Naive B cell (primary cell): ENCODE data around the gene GMPR. TPM values are rescaled to one million over a fixed set of nuclear protein-coding genes. Genes with fewer than 3 reads are reported as not detected.

Experiments used
- ATAC-seq, 2 donors: fragments of 150-1000 bp; cut with Tn5 transposase; 2 replicates each; pipeline ENCODE4 v1.10.0; 2021; ENCODE audit warnings: low read depth in 2 of 2, mild to moderate bottlenecking in 2 of 2, moderate library complexity in 2 of 2
- DNase-seq: peaks from one replicate; pipeline ENCODE4 v3.0.0; 2022
- H3K27ac Mint-ChIP-seq, 6 donors: one replicate each; pipeline ENCODE4 v1.8.0; 2020 to 2022; ENCODE audit warnings: mild to moderate bottlenecking in 6 of 6, mixed read lengths in 6 of 6, moderate library complexity in 5 of 6, inconsistent platforms in 2 of 6
- H3K27me3 Mint-ChIP-seq, 3 donors: one replicate each; pipeline ENCODE4 v1.8.0; 2021 to 2022; ENCODE audit warnings: mixed read lengths in 3 of 3, mild to moderate bottlenecking in 1 of 3
- H3K36me3 Mint-ChIP-seq, 2 donors: one replicate each; pipeline ENCODE4 v1.8.0; 2020 to 2022; ENCODE audit warnings: mixed read lengths in 2 of 2, inconsistent platforms in 1 of 2, mild to moderate bottlenecking in 1 of 2
- H3K4me1 Mint-ChIP-seq, 3 donors: one replicate each; pipeline ENCODE4 v1.8.0; 2020 to 2022; ENCODE audit warnings: mixed read lengths in 3 of 3, inconsistent platforms in 1 of 3, mild to moderate bottlenecking in 1 of 3, moderate library complexity in 1 of 3
- H3K4me3 Mint-ChIP-seq, 8 donors: one replicate each; pipeline ENCODE4 v1.8.0; 2020 to 2022; ENCODE audit warnings: mild to moderate bottlenecking in 8 of 8, mixed read lengths in 8 of 8, moderate library complexity in 8 of 8, inconsistent platforms in 2 of 8
- H3K9me3 Mint-ChIP-seq, 7 donors: one replicate each; pipeline ENCODE4 v1.8.0; 2020 to 2022; ENCODE audit warnings: mixed read lengths in 7 of 7, mild to moderate bottlenecking in 5 of 7, inconsistent platforms in 2 of 7, moderate library complexity in 1 of 7
- polyA plus RNA-seq, 6 donors: library from polyadenylated mRNA; unstranded; fragments of 300-500 nt; fragmentation: Illumina TruSeq; gene quantifications; one replicate each; pipeline ENCODE4 v1.2.3, GENCODE V29; 2021; ENCODE audit warnings: low read depth in 6 of 6

The GMPR gene
- polyA plus RNA-seq, 6 donors from 2014 or later = 0.88 to 5.2 (median 1.1) TPM; not detected in 1

DNA sequence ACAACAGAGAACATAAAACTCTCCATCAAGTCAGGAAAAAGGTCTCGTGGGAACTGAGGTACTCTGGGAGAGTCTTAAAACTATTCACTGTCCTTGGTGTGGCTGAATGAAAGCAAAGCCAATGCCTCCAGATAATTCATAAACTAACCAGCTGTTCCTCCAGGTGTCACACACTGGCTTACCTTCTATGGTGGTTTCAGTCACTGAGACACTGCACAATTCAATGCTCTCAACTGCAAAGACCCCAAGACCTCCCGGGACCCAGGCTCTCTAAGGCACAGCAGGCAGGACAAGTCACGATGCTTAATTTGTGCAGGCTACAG is 100.8 kb downstream of the GMPR start:
- Mint-ChIP-seq H3K27ac (no peak overlapping the region), H3K4me1 (no peaks in the 10 kb centered on the region), H3K9me3 (no peaks in the 10 kb centered on the region), H3K4me3 (no peak overlapping the region), H3K27me3 (peaks cover 0 to 6% (median 0%) of the 10 kb centered on the region in 3 donors), H3K36me3 (no peaks in the 10 kb centered on the region)
- no peak for ATAC-seq
- DNase-seq = no peak

GRCh38 chr6:16343593-16343992 is 105.2 kb downstream of the GMPR start:
- H3K36me3 Mint-ChIP-seq = no peaks in the 10 kb centered on the region
- DNase-seq (no peak), ATAC-seq (no peak)
- no peaks in the 10 kb centered on the region for H3K9me3 Mint-ChIP-seq
- H3K27ac Mint-ChIP-seq = no peak overlapping the region
- H3K27me3 Mint-ChIP-seq = peaks cover 0 to 6% (median 0%) of the 10 kb centered on the region in 3 donors
- H3K4me3 Mint-ChIP-seq = no peak overlapping the region
- no peaks in the 10 kb centered on the region for H3K4me1 Mint-ChIP-seq

DNA sequence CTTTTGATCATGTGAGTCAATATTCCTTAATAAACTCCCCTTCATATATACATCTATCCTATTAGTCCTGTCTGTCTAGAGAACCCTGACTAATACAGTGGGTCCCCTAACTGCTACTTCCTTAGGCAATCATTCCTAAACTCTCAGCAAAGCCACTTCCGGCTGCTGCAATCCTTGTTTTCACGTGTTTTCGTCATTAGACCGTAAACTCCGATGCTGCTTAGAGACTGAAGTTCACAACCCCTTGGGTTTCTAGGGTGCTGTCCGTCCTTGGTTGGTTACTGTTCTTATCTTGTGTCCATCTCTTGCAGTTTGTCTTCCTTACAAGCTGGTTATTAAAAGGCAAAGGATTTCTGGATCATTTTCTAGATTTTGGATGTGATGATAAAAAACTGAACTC is 106.4 kb downstream of the GMPR start:
- ATAC-seq = no peak
- Mint-ChIP-seq H3K9me3 (no peaks in the 10 kb centered on the region), H3K27me3 (peaks cover 0 to 6% (median 0%) of the 10 kb centered on the region in 3 donors), H3K36me3 (no peaks in the 10 kb centered on the region), H3K4me3 (no peak overlapping the region), H3K4me1 (no peaks in the 10 kb centered on the region), H3K27ac (no peak overlapping the region)
- DNase-seq = no peak

Other genes starting within 250 kb of the GMPR start
- gene MYLIP, start 109.5 kb upstream of the GMPR start, polyA plus RNA-seq = 100 to 1,000 TPM in 5 of 6 donors, 10 to 100 TPM in 1; 90.6 to 241 (median 177) TPM